Esophagus muscularis mucosa (tissue), 4 donors: Measurements from ENCODE around the gene LTBP1. TPM values are rescaled to one million over a fixed set of nuclear protein-coding genes. Genes with fewer than 3 reads are reported as not detected.

Experiments
- DNase-seq: peaks from one replicate; pipeline ENCODE4 v3.0.0-alpha.2; 2017; ENCODE audit errors: extremely low spot score
- H3K27ac ChIP-seq, 4 donors: fragments of 200-600 bp; sonication (generic); replicated peaks in 1 of 4; 1 replicate in 3 of 4; 2 replicates in 1 of 4; pipeline ENCODE4 v1.5.1; 2016 to 2019; ENCODE audit warnings: mild to moderate bottlenecking in 1 of 4
- H3K27me3 ChIP-seq, 4 donors: fragments of 200-600 bp; sonication (generic); one replicate each; pipeline versions ENCODE4 v1.5.1 to v1.6.0; 2016 to 2019
- H3K36me3 ChIP-seq, 4 donors: fragments of 200-600 bp; sonication (generic); one replicate each; pipeline ENCODE4 v1.5.1; 2016 to 2019
- H3K4me1 ChIP-seq, 4 donors: fragments of 200-600 bp; sonication (generic); one replicate each; pipeline ENCODE4 v1.5.1; 2016 to 2019
- H3K4me3 ChIP-seq, 4 donors: fragments of 200-600 bp; sonication (generic); 1 replicate in 2 of 4; 2 replicates in 2 of 4; pipeline ENCODE4 v1.5.1; 2016 to 2019; ENCODE audit warnings: mild to moderate bottlenecking in 4 of 4, moderate library complexity in 1 of 4
- H3K9me3 ChIP-seq, 4 donors: fragments of 200-600 bp; sonication (generic); 1 replicate in 3 of 4; 2 replicates in 1 of 4; pipeline ENCODE4 v1.5.1; 2016 to 2019
- CTCF ChIP-seq, 3 experiments: fragments of 200-600 bp in 2 of 3; fragments of 450-650 bp in 1 of 3; sonication (generic) in 2 of 3; IDR thresholded peaks; one replicate each; pipeline ENCODE4 v1.5.1; 2017 to 2019; ENCODE audit warnings: antibody characterized with exemption in 3 of 3, mild to moderate bottlenecking in 2 of 3, moderate library complexity in 1 of 3
- EP300 ChIP-seq: sonication (generic); formaldehyde crosslinking; IDR thresholded peaks from one replicate; pipeline ENCODE4 v1.6.1; 2017; ENCODE audit warnings: antibody characterized with exemption
- POLR2A ChIP-seq: fragments of 450-650 bp; IDR thresholded peaks from one replicate; pipeline ENCODE4 v1.6.1; 2017; ENCODE audit warnings: antibody characterized with exemption, moderate library complexity, mild to moderate bottlenecking, low read depth
- POLR2AphosphoS5 ChIP-seq, 2 donors: sonication (generic); formaldehyde crosslinking; IDR thresholded peaks; one replicate each; pipeline ENCODE4 v1.6.1; 2017; ENCODE audit warnings: antibody characterized with exemption in 2 of 2
- WGBS: methylation state at CpG from one replicate; pipeline ENCODE4 v1.1.5; 2018; 5-methylcytosine and 5-hydroxymethylcytosine counted together
- intact Hi-C: fragments of 100-400 bp; cut with DNase I; formaldehyde crosslinking; loops from one replicate; pipeline ENCODE4 v1.15.1; 2023
- total RNA-seq, 4 donors: library from RNA; depleted of rRNA; stranded (reverse); fragments of >200 nt; gene quantifications; one replicate each; pipeline versions ENCODE4 v1.1.0 to v1.2.1, GENCODE V29; 2016

Gene LTBP1
- total RNA-seq, 4 donors from 2014 or later, result 254 to 465 (median 368) TPM

- H3K4me1 ChIP-seq, result no peaks in the 10 kb centered on the region
- TF ChIP-seq CTCF (IDR thresholded peaks at IDR 0.05), result no peak
- TF ChIP-seq POLR2AphosphoS5 (IDR thresholded peaks at IDR 0.05), result no peak
- no peak for TF ChIP-seq POLR2A
- TF ChIP-seq EP300, result no peak
- DNase-seq, result no peak
- H3K27me3 ChIP-seq, result no peaks in the 10 kb centered on the region
- intact Hi-C loops, result no loop called here
- H3K9me3 ChIP-seq, result no peaks in the 10 kb centered on the region
- no peak overlapping the region for H3K4me3 ChIP-seq
- no peak overlapping the region for H3K27ac ChIP-seq
- WGBS, result 97% methylated on average over 3 of the region's 3 CpGs
- no peaks in the 10 kb centered on the region for H3K36me3 ChIP-seq
Observed at GRCh38 chr2:33122726-33123125, 176.0 kb downstream of the LTBP1 start.

DNA sequence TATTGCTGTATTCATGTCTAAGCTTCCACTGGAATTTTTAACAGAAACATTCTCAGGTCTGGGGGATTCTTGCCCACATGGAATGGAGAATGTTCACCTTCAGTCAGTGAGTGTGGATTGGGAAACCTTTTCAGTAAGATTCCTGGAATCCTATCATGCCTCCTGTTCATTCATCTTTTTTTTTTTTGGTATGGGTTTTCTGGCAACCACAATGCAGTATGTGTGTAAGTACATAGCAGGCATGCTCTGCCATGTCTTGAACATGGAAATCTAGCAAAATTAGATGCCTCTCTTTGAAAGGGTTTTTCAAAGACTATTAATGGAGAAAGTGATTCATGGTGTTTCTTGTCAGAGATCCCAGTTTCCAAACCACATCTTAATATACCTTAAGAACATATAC is 176.5 kb downstream of the LTBP1 start:
- Histone ChIP-seq H3K27ac (no peak overlapping the region), H3K9me3 (no peaks in the 10 kb centered on the region), H3K27me3 (no peaks in the 10 kb centered on the region), H3K36me3 (no peaks in the 10 kb centered on the region), H3K4me3 (no peak overlapping the region), H3K4me1 (no peaks in the 10 kb centered on the region)
- no peak for TF ChIP-seq POLR2A
- DNase-seq, result no peak
- intact Hi-C loops, result no loop called here

GRCh38 chr2:33126552-33126951 is 179.8 kb downstream of the LTBP1 start:
- H3K9me3 ChIP-seq, result no peaks in the 10 kb centered on the region
- H3K27ac ChIP-seq, result no peak overlapping the region
- no peaks in the 10 kb centered on the region for H3K27me3 ChIP-seq
- H3K4me1 ChIP-seq, result peaks cover 0 to 21% (median 17%) of the 10 kb centered on the region in 4 donors
- DNase-seq, result no peak
- WGBS, result 100% methylated on average over 1 of the region's 1 CpG
- intact Hi-C loops, result loop anchor here (5.0 kb wide), 1 partner anchor 54 kb away; no protein-coding TSS in a partner anchor
- no peak overlapping the region for H3K4me3 ChIP-seq
- no peak for TF ChIP-seq POLR2A
- TF ChIP-seq CTCF (IDR thresholded peaks at IDR 0.05), result no peak
- no peak for TF ChIP-seq POLR2AphosphoS5 (IDR thresholded peaks at IDR 0.05)
- TF ChIP-seq EP300, result no peak
- no peaks in the 10 kb centered on the region for H3K36me3 ChIP-seq

- no peak for DNase-seq
- WGBS, result 73% methylated on average over 3 of the region's 3 CpGs
- Histone ChIP-seq H3K4me3 (no peak overlapping the region), H3K4me1 (peaks cover 0 to 25% (median 21%) of the 10 kb centered on the region in 4 donors), H3K27ac (no peak overlapping the region), H3K27me3 (no peaks in the 10 kb centered on the region), H3K36me3 (no peaks in the 10 kb centered on the region), H3K9me3 (no peaks in the 10 kb centered on the region)
- TF ChIP-seq POLR2AphosphoS5 (IDR thresholded peaks at IDR 0.05) (no peak), EP300 (no peak), POLR2A (no peak), CTCF (IDR thresholded peaks at IDR 0.05) (no peak)
- intact Hi-C loops, result loop anchor here (5.0 kb wide), 1 partner anchor 55 kb away; no protein-coding TSS in a partner anchor
Observed at GRCh38 chr2:33126958-33127357, 180.2 kb downstream of the LTBP1 start.

DNA sequence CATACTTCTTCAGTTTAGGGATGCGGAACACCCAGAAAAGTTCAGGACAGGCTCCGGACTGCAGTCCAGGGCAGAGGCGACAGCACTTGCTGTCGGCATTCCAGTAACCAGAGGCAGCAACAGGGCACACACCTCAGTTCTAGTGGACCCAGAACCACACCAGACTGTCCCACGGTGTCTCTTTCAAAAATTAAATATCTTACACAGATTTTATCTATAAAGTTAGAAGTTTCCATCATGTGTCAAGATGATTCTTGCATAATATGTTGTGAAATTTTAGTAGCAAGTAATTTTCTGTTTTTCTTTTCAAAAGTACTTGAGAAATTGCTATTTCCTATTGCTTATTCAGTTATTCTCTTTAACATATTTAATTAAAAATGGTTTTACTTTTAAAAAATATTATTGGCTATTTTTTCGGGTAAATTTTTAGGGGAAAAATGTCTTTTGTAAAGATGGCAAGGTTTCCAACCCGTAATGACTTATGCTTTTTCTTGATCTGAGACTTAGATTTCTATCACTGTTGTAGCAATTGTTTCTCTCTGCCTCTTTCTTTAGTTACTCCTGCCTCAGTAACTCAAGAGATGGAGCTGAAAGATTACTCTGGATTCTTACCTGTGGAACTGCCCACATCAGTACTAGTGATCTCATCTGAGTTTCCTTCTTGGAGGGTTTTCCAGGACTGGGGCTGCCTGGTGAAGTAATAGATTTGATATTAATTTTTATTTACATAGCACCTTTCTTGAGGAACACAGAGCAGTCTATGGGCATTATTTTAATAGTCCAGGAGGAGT is 182.7 kb downstream of the LTBP1 start:
- Histone ChIP-seq H3K27me3 (no peaks in the 10 kb centered on the region), H3K4me3 (no peak overlapping the region), H3K4me1 (peaks cover 24 to 48% (median 44%) of the 10 kb centered on the region in 4 donors), H3K27ac (peak overlapping the region in 1 of 4 donors; percentile 11), H3K9me3 (no peaks in the 10 kb centered on the region), H3K36me3 (no peaks in the 10 kb centered on the region)
- TF ChIP-seq POLR2AphosphoS5 (IDR thresholded peaks at IDR 0.05) (no peak), POLR2A (no peak), EP300 (no peak), CTCF (IDR thresholded peaks at IDR 0.05) (no peak)
- WGBS, result 88% methylated on average over 7 of the region's 7 CpGs
- no peak for DNase-seq
- intact Hi-C loops, result loop anchor here (5.0 kb wide), 3 partner anchors 57 to 148 kb away; no protein-coding TSS in a partner anchor
